ENCODE measurements around the gene MT1G.
"Not testable (repeated sequence)": the region's sequence is repeated elsewhere in the genome, so short reads cannot be mapped to it uniquely, and the experiment has no call there.

The MT1G gene

GRCh38 chr16:56667581-56668571 is at the start of gene MT1G:
Gene MT1G, minus strand, starts transcription at chr16:56668065. Its CDS starts 72 bp downstream, at chr16:56667993.
- H3K4me3 ChIP-seq (replicated peaks; ENCODE audit: low read depth, low read length): no peak within 1 kb of the TSS
- TF ChIP-seq CTCF (IDR thresholded peaks at IDR 0.05; ENCODE audit: low read depth, low read length, missing control alignments): no peak
- no peak for DNase-seq (ENCODE audit: extremely low read depth, low read depth)

GRCh38 chr16:56717532-56717931 is 49.7 kb upstream of the MT1G start:
- not testable (repeated sequence) for DNase-seq (ENCODE audit: extremely low read depth, low read depth); H3K4me3 ChIP-seq (replicated peaks; ENCODE audit: low read depth, low read length)

- no peak for DNase-seq (ENCODE audit: extremely low read depth, low read depth)
- H3K4me3 ChIP-seq (replicated peaks; ENCODE audit: low read depth, low read length): no peak overlapping the region
- TF ChIP-seq CTCF (IDR thresholded peaks at IDR 0.05; ENCODE audit: low read depth, low read length, missing control alignments): no peak
These were observed 48.9 kb upstream of the MT1G start for GRCh38 chr16:56716761-56717160.

GRCh38 chr16:56715126-56715525 is 47.3 kb upstream of the MT1G start:
- DNase-seq (ENCODE audit: extremely low read depth, low read depth): no peak
- no peak overlapping the region for H3K4me3 ChIP-seq (replicated peaks; ENCODE audit: low read depth, low read length)
- TF ChIP-seq CTCF (IDR thresholded peaks at IDR 0.05; ENCODE audit: low read depth, low read length, missing control alignments): no peak

GRCh38 chr16:56713794-56714193 is 45.9 kb upstream of the MT1G start:
- no peak overlapping the region for H3K4me3 ChIP-seq (replicated peaks; ENCODE audit: low read depth, low read length)
- no peak for DNase-seq (ENCODE audit: extremely low read depth, low read depth)
- TF ChIP-seq CTCF (IDR thresholded peaks at IDR 0.05; ENCODE audit: low read depth, low read length, missing control alignments): no peak

GRCh38 chr16:56711862-56712261 is 44.0 kb upstream of the MT1G start:
- DNase-seq (ENCODE audit: extremely low read depth, low read depth): no peak
- no peak for TF ChIP-seq CTCF (IDR thresholded peaks at IDR 0.05; ENCODE audit: low read depth, low read length, missing control alignments)
- H3K4me3 ChIP-seq (replicated peaks; ENCODE audit: low read depth, low read length): no peak overlapping the region

- no peak for TF ChIP-seq CTCF (IDR thresholded peaks at IDR 0.05; ENCODE audit: low read depth, low read length, missing control alignments)
- H3K4me3 ChIP-seq (replicated peaks; ENCODE audit: low read depth, low read length): no peak overlapping the region
- DNase-seq (ENCODE audit: extremely low read depth, low read depth): no peak
These were observed 42.4 kb upstream of the MT1G start for GRCh38 chr16:56710181-56710737.
